Measurements from ENCODE around the gene HOXB1. TPM values are rescaled to one million over a fixed set of nuclear protein-coding genes. Genes with fewer than 3 reads are reported as not detected.

The HOXB1 gene
- total and polyA plus RNA-seq, 2 donors (not counting 3 experiments of a cell fraction or from before 2014, with no cell fraction given), result not detected

DNA sequence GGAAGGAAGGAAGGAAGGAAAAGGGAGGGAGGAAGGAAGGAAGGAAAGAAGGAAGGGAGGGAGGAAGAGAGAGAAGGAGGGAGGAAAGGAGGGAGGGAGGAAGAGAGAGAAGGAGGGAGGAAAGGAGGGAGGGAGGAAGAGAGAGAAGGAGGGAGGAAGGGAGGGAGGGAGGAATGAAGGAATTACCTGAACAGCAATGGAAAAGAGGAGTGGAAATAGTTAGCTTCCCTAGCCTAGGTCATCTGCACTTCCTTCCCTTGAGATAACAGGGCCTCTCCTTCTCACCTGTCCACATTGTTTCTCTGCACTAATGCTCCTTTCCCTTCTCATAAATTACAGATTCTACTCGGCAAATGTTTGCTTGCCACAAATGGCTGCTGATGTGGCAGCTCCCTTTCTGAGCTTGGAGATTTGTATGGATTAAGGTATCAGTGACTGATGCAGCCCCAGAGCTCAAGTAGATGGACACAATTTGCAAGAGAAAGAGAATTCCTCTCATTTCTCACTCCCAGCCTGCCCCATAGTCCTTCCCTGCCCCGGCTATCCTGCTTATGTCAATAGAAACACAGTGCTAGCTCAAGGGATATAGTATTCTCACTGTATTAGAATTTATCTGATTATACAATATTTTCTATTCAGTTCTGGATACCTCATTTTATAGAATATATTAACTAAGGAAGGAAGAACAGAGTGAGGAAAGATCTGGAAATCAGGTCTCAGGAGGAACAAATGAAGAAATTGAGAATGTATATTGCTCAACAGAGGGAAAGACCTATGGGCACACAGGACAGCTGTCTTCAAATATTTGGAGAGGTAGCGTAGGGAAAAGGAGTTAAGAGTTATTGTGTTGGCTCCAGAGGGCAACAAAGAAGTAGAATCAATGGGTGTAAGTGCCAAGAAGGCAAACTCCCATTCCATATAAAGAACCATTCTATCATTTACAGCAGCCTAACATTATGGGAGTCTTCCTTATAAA is 14.6 kb downstream of the HOXB1 start:
- no peaks in the 10 kb centered on the region for H3K9me1 ChIP-seq (replicated peaks; ENCODE audit: control insufficient read depth, extremely low read depth, insufficient read depth, low read length)
- dilution Hi-C loops (cut with MboI; ENCODE audit: extremely low pct_ligation_motif_present, low sequenced_read_pairs) (no loop called here), intact Hi-C loops (cut with micrococcal nuclease) (no loop called here)
- no peak overlapping the region for H3K4me2 ChIP-seq (ENCODE audit: insufficient read depth, low read length)
- POLR2A ChIA-PET, result no interaction called here
- H3K9me3 ChIP-seq (replicated peaks; ENCODE audit: control insufficient read depth, insufficient read depth, low read length), result no peaks in the 10 kb centered on the region
- H3K9ac ChIP-seq (replicated peaks; ENCODE audit: extremely low read depth, insufficient read depth, low read length), result no peak overlapping the region
- no peak overlapping the region for H2AFZ ChIP-seq (ENCODE audit: low read depth, low read length)
- TF ChIP-seq POLR2A (IDR thresholded peaks at IDR 0.05; ENCODE audit: low read depth, low read length) (no peak), EZH2 (IDR thresholded peaks at IDR 0.05; ENCODE audit: borderline replicate concordance, low read depth, low read length, severe bottlenecking) (peak; percentile 32)
- H3K27ac ChIP-seq (ENCODE audit: insufficient read depth, low read depth, low read length), result no peak overlapping the region
- H3K79me2 ChIP-seq (ENCODE audit: control insufficient read depth, insufficient read depth, low read length), result no peaks in the 10 kb centered on the region
- peaks cover 51 to 59% of the 10 kb centered on the region in 2 experiments for H3K27me3 ChIP-seq (ENCODE audit: control insufficient read depth in 2 of 2, insufficient read depth in 2 of 2, low read length in 2 of 2)
- H4K20me1 ChIP-seq (replicated peaks; ENCODE audit: control insufficient read depth, extremely low read depth, insufficient read depth, low read length), result no peaks in the 10 kb centered on the region
- H3K4me1 ChIP-seq (ENCODE audit: control insufficient read depth, extremely low read depth, insufficient read depth, low read length), result no peaks in the 10 kb centered on the region
- FAIRE-seq (no peak), DNase-seq (ENCODE audit: low read depth, low spot score) (no peak)
- no peak overlapping the region for H3K4me3 ChIP-seq (replicated peaks in 1 of 3; ENCODE audit: insufficient read depth in 1 of 3, low read depth in 1 of 3, low read length in 3 of 3)
- BruUV-seq (replicated peaks), result no TSS peak
- no peaks in the 10 kb centered on the region for H3K36me3 ChIP-seq (ENCODE audit: control insufficient read depth in 2 of 2, extremely low read depth in 1 of 2, insufficient read depth in 2 of 2, low read length in 2 of 2)
- CTCF ChIA-PET, result interaction anchor here (0.7 to 0.8 kb wide), 2 partner anchors 124 to 141 kb away, joined by 3 read pairs; no protein-coding TSS in a partner anchor

DNA sequence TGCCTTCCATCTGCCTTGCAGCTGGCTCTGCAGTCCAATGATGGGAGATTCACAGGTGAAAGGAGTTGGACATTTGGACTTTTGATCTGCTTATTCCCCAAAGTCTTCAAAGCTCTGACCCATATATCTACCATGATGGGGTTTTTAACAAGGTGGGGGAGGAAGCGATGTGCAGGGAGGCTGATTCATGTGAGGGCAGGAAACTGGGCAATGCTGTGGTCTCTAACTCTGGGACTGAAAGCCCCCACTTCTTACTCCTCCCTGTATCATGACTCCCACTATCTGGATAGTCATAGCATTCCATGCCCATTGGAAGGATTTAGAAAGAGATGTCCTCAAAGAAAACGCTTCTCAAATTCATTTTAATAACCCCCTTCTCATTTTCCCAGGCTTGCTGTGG is 16.3 kb downstream of the HOXB1 start:
- TF ChIP-seq, protein P1, sequence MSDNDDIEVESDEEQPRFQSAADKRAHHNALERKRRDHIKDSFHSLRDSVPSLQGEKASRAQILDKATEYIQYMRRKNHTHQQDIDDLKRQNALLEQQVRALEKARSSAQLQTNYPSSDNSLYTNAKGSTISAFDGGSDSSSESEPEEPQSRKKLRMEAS (IDR thresholded peaks at IDR 0.05; ENCODE audit: insufficient read depth, insufficient read length), result no peak
- TF ChIP-seq FOS (IDR thresholded peaks at IDR 0.05; ENCODE audit: borderline replicate concordance, insufficient read depth, low read length) (no peak), GATA2 (IDR thresholded peaks at IDR 0.05; ENCODE audit: insufficient read depth, insufficient read length, low read depth, low read length) (no peak), JUN (IDR thresholded peaks at IDR 0.05; ENCODE audit: borderline replicate concordance, insufficient read depth, insufficient read length, low read depth) (no peak), MYC (IDR thresholded peaks at IDR 0.05; ENCODE audit: low read depth, low read length) (no peak), POLR2A (IDR thresholded peaks at IDR 0.05; ENCODE audit: low read depth, low read length) (no peak), POLR2AphosphoS5 (IDR thresholded peaks at IDR 0.05; ENCODE audit: insufficient read depth, low read depth, low read length) (no peak), EZH2 (IDR thresholded peaks at IDR 0.05; ENCODE audit: borderline replicate concordance, low read depth, low read length, severe bottlenecking) (no peak)
- TF ChIP-seq, protein P2, sequence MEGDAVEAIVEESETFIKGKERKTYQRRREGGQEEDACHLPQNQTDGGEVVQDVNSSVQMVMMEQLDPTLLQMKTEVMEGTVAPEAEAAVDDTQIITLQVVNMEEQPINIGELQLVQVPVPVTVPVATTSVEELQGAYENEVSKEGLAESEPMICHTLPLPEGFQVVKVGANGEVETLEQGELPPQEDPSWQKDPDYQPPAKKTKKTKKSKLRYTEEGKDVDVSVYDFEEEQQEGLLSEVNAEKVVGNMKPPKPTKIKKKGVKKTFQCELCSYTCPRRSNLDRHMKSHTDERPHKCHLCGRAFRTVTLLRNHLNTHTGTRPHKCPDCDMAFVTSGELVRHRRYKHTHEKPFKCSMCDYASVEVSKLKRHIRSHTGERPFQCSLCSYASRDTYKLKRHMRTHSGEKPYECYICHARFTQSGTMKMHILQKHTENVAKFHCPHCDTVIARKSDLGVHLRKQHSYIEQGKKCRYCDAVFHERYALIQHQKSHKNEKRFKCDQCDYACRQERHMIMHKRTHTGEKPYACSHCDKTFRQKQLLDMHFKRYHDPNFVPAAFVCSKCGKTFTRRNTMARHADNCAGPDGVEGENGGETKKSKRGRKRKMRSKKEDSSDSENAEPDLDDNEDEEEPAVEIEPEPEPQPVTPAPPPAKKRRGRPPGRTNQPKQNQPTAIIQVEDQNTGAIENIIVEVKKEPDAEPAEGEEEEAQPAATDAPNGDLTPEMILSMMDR (IDR thresholded peaks at IDR 0.05; ENCODE audit: extremely low read depth in 1 of 2, insufficient read depth in 1 of 2, low read depth in 1 of 2, low read length in 2 of 2), result no peak
- dilution Hi-C loops (cut with MboI; ENCODE audit: extremely low pct_ligation_motif_present, low sequenced_read_pairs), result no loop called here

More for the DNA sequence above, 16.3 kb downstream of the HOXB1 start:
- H3K9me3 ChIP-seq (replicated peaks; ENCODE audit: control insufficient read depth, insufficient read depth, low read length), result no peaks in the 10 kb centered on the region
- ChIA-PET CTCF (interaction anchor here (1.1 kb wide), 1 partner anchor 104 kb away, joined by 3 read pairs; no protein-coding TSS in a partner anchor), POLR2A (no interaction called here)
- H4K20me1 ChIP-seq (replicated peaks; ENCODE audit: control insufficient read depth, extremely low read depth, insufficient read depth, low read length), result no peaks in the 10 kb centered on the region
- no peak overlapping the region for H3K4me2 ChIP-seq (ENCODE audit: insufficient read depth, low read length)
- no peak overlapping the region for H3K9ac ChIP-seq (replicated peaks; ENCODE audit: extremely low read depth, insufficient read depth, low read length)
- FAIRE-seq (no peak), DNase-seq (ENCODE audit: low read depth, low spot score) (no peak)
- no peak overlapping the region for H2AFZ ChIP-seq (ENCODE audit: low read depth, low read length)
- H3K27ac ChIP-seq (ENCODE audit: insufficient read depth, low read depth, low read length), result no peak overlapping the region
- H3K36me3 ChIP-seq (ENCODE audit: control insufficient read depth in 2 of 2, extremely low read depth in 1 of 2, insufficient read depth in 2 of 2, low read length in 2 of 2), result no peaks in the 10 kb centered on the region
- H3K9me1 ChIP-seq (replicated peaks; ENCODE audit: control insufficient read depth, extremely low read depth, insufficient read depth, low read length), result no peaks in the 10 kb centered on the region
- BruUV-seq (replicated peaks), result no TSS peak
- no peaks in the 10 kb centered on the region for H3K4me1 ChIP-seq (ENCODE audit: control insufficient read depth, extremely low read depth, insufficient read depth, low read length)
- intact Hi-C loops (cut with micrococcal nuclease), result no loop called here
- peaks cover 45 to 51% of the 10 kb centered on the region in 2 experiments for H3K27me3 ChIP-seq (ENCODE audit: control insufficient read depth in 2 of 2, insufficient read depth in 2 of 2, low read length in 2 of 2)
- no peak overlapping the region for H3K4me3 ChIP-seq (replicated peaks in 1 of 3; ENCODE audit: insufficient read depth in 1 of 3, low read depth in 1 of 3, low read length in 3 of 3)
- no peaks in the 10 kb centered on the region for H3K79me2 ChIP-seq (ENCODE audit: control insufficient read depth, insufficient read depth, low read length)
